HG03097 (cell line): ENCODE results near the gene CDK1.

Experiments used
- ATAC-seq: cut with Tn5 transposase; IDR thresholded peaks from one replicate; pipeline ENCODE4 v1.9.1; 2021; ENCODE audit not compliant: unreplicated experiment, low FRiP score

Gene CDK1

GRCh38 chr10:60769406-60769805 is 8.9 kb upstream of the CDK1 start:
- no peak for ATAC-seq

GRCh38 chr10:60777696-60778213 is 523 bp upstream of the CDK1 start:
- peak; percentile 12 for ATAC-seq

- ATAC-seq = peak; percentile 11
Measured at GRCh38 chr10:60778971-60779796, 906 bp downstream of the CDK1 start.

GRCh38 chr10:60781661-60782060 is 3.4 kb downstream of the CDK1 start:
- no peak for ATAC-seq

- no peak for ATAC-seq
Measured at GRCh38 chr10:60784641-60785040, 6.4 kb downstream of the CDK1 start.

- ATAC-seq = no peak
Measured at GRCh38 chr10:60788544-60788943, 10.3 kb downstream of the CDK1 start.

- ATAC-seq = no peak
Measured at GRCh38 chr10:60789340-60789739, 11.1 kb downstream of the CDK1 start.

GRCh38 chr10:60794953-60795352 is 16.7 kb downstream of the CDK1 start:
- no peak for ATAC-seq

GRCh38 chr10:60795465-60796202 is 17.4 kb downstream of the CDK1 start:
- ATAC-seq = no peak

GRCh38 chr10:60796481-60796880 is 18.2 kb downstream of the CDK1 start:
- ATAC-seq = no peak

GRCh38 chr10:60797200-60797599 is 18.9 kb downstream of the CDK1 start:
- ATAC-seq = no peak

GRCh38 chr10:60798031-60798430 is 19.8 kb downstream of the CDK1 start:
- no peak for ATAC-seq

- no peak for ATAC-seq
Measured at GRCh38 chr10:60798870-60799269, 20.6 kb downstream of the CDK1 start.

GRCh38 chr10:60799971-60800650 is 21.8 kb downstream of the CDK1 start:
- ATAC-seq = no peak

GRCh38 chr10:60800918-60801317 is 22.6 kb downstream of the CDK1 start:
- no peak for ATAC-seq

GRCh38 chr10:60801522-60801921 is 23.2 kb downstream of the CDK1 start:
- ATAC-seq = no peak

- ATAC-seq = no peak
Measured at GRCh38 chr10:60803433-60803832, 25.2 kb downstream of the CDK1 start.

- ATAC-seq = no peak
Measured at GRCh38 chr10:60803865-60804264, 25.6 kb downstream of the CDK1 start.

GRCh38 chr10:60806921-60807320 is 28.6 kb downstream of the CDK1 start:
- no peak for ATAC-seq

- ATAC-seq = no peak
Measured at GRCh38 chr10:60807499-60807898, 29.2 kb downstream of the CDK1 start.

GRCh38 chr10:60808036-60808435 is 29.8 kb downstream of the CDK1 start:
- ATAC-seq = no peak
